Naive thymus-derived CD4-positive, alpha-beta T cell (primary cell): ENCODE measurements around the gene NTRK3. TPM values are rescaled to one million over a fixed set of nuclear protein-coding genes. Genes with fewer than 3 reads are reported as not detected.

ENCODE experiments used
- ATAC-seq: fragments of 150-1000 bp; cut with Tn5 transposase; 2 replicates; pipeline ENCODE4 v1.10.0; 2021; ENCODE audit warnings: mild to moderate bottlenecking, moderate library complexity
- CTCF ChIA-PET: fragments of 350-600 bp; sonication (Branson Sonifier 250); formaldehyde crosslinking; loops from one replicate; lab custom pipeline; 2021; ENCODE audit warnings: antibody characterized with exemption; lab: Charles Lee
- POLR2A ChIA-PET: fragments of 350-600 bp; sonication (Branson Sonifier 250); formaldehyde crosslinking; loops from one replicate; lab custom pipeline; 2021; ENCODE audit warnings: antibody characterized with exemption, inconsistent platforms; lab: Charles Lee
- DNase-seq, 9 donors: peaks; one replicate each; pipeline versions ENCODE4 v3.0.0 to v3.0.0-alpha.2; 2020 to 2022; ENCODE audit warnings: mixed read lengths in 1 of 9
- H3K27ac ChIP-seq: one replicate; pipeline ENCODE4 v1.7.0; 2013; ENCODE audit warnings: mild to moderate bottlenecking, low read depth, low read length, moderate library complexity
- H3K27me3 ChIP-seq, 2 donors: one replicate each; pipeline ENCODE4 v1.7.0; 2013; ENCODE audit warnings: low read length in 2 of 2, mild to moderate bottlenecking in 2 of 2, moderate library complexity in 2 of 2; ENCODE audit not compliant: control insufficient read depth in 2 of 2, insufficient read depth in 2 of 2
- H3K36me3 ChIP-seq, 3 experiments: 1 replicate in 2 of 3; 2 replicates in 1 of 3; pipeline ENCODE4 v1.7.0; 2013; ENCODE audit warnings: low read length in 3 of 3, mild to moderate bottlenecking in 3 of 3, moderate library complexity in 1 of 3; ENCODE audit not compliant: insufficient read depth in 3 of 3, control insufficient read depth in 2 of 3
- H3K4me1 ChIP-seq, 2 donors: one replicate each; pipeline ENCODE4 v1.7.0; 2013; ENCODE audit warnings: low read length in 2 of 2, mild to moderate bottlenecking in 2 of 2, moderate library complexity in 1 of 2; ENCODE audit not compliant: control insufficient read depth in 2 of 2, insufficient read depth in 2 of 2
- H3K4me3 ChIP-seq: 2 replicates; pipeline ENCODE4 v1.7.0; 2013; ENCODE audit warnings: mild to moderate bottlenecking, low read length
- H3K9me3 ChIP-seq, 3 experiments: 1 replicate in 2 of 3; 2 replicates in 1 of 3; pipeline ENCODE4 v1.7.0; 2013; ENCODE audit warnings: low read length in 3 of 3; ENCODE audit not compliant: control insufficient read depth in 2 of 3
- H3K27ac Mint-ChIP-seq, 9 donors: one replicate each; pipeline ENCODE4 v1.8.0; 2020 to 2022; ENCODE audit warnings: mixed read lengths in 9 of 9, mild to moderate bottlenecking in 8 of 9, moderate library complexity in 5 of 9, inconsistent platforms in 2 of 9
- H3K27me3 Mint-ChIP-seq, 5 donors: one replicate each; pipeline ENCODE4 v1.8.0; 2021 to 2022; ENCODE audit warnings: mixed read lengths in 5 of 5, mild to moderate bottlenecking in 1 of 5
- H3K36me3 Mint-ChIP-seq, 5 donors: one replicate each; pipeline ENCODE4 v1.8.0; 2020 to 2022; ENCODE audit warnings: mixed read lengths in 5 of 5, mild to moderate bottlenecking in 3 of 5, inconsistent platforms in 1 of 5
- H3K4me1 Mint-ChIP-seq, 7 donors: one replicate each; pipeline ENCODE4 v1.8.0; 2020 to 2022; ENCODE audit warnings: mixed read lengths in 7 of 7, mild to moderate bottlenecking in 3 of 7, inconsistent platforms in 1 of 7
- H3K4me3 Mint-ChIP-seq, 10 donors: one replicate each; pipeline ENCODE4 v1.8.0; 2020 to 2022; ENCODE audit warnings: mild to moderate bottlenecking in 10 of 10, mixed read lengths in 10 of 10, moderate library complexity in 6 of 10, inconsistent platforms in 2 of 10
- H3K9me3 Mint-ChIP-seq, 11 donors: one replicate each; pipeline ENCODE4 v1.8.0; 2020 to 2022; ENCODE audit warnings: mixed read lengths in 11 of 11, mild to moderate bottlenecking in 4 of 11, inconsistent platforms in 1 of 11, moderate library complexity in 1 of 11
- intact Hi-C, 2 donors: fragments of 100-400 bp; cut with micrococcal nuclease; formaldehyde crosslinking; loops; one replicate each; pipeline ENCODE4 v1.15.1; 2023
- polyA plus RNA-seq, 2 donors: library from polyadenylated mRNA; unstranded; fragments of 300-500 nt; fragmentation: Illumina TruSeq; gene quantifications; one replicate each; pipeline ENCODE4 v1.2.3, GENCODE V29; 2021
- total RNA-seq, 6 experiments: library from RNA in 5 of 6; stranded (reverse) in 5 of 6; gene quantifications; 1 replicate in 5 of 6; 2 replicates in 1 of 6; pipeline ENCODE4 v1.2.3 and lab custom pipeline; 2021 to 2026

NTRK3 gene
- total and polyA plus RNA-seq, 7 experiments from 2014 or later: 0.05 to 0.78 TPM; not detected in 5

GRCh38 chr15:88185584-88185983 lies 71.0 kb downstream of the NTRK3 start:
- Histone ChIP-seq H3K27ac (no peak overlapping the region), H3K4me1 (no peaks in the 10 kb centered on the region), H3K9me3 (no peaks in the 10 kb centered on the region), H3K4me3 (no peak overlapping the region), H3K27me3 (no peaks in the 10 kb centered on the region), H3K36me3 (no peaks in the 10 kb centered on the region)
- DNase-seq (no peak), ATAC-seq (no peak)
- peaks cover 0 to 2% (median 0%) of the 10 kb centered on the region in 11 donors for H3K9me3 Mint-ChIP-seq
- intact Hi-C loops: no loop called here
- ChIA-PET CTCF (interaction anchor here (0.6 kb wide), 1 partner anchor 34 kb away, joined by 3 read pairs; no protein-coding TSS in a partner anchor), POLR2A (no interaction called here)
- peaks cover 0 to 16% (median 5%) of the 10 kb centered on the region in 5 donors for H3K27me3 Mint-ChIP-seq
- no peak overlapping the region for H3K27ac Mint-ChIP-seq
- no peaks in the 10 kb centered on the region for H3K4me1 Mint-ChIP-seq
- H3K36me3 Mint-ChIP-seq: no peaks in the 10 kb centered on the region
- H3K4me3 Mint-ChIP-seq: no peak overlapping the region

GRCh38 chr15:88181613-88182012 lies 74.9 kb downstream of the NTRK3 start:
- CTCF ChIA-PET: no interaction called here
- intact Hi-C loops: no loop called here

GRCh38 chr15:88179562-88179961 lies 77.0 kb downstream of the NTRK3 start:
- ChIA-PET CTCF (no interaction called here), POLR2A (no interaction called here)
- no peak for DNase-seq
- Mint-ChIP-seq H3K9me3 (peaks cover 0 to 1% (median 0%) of the 10 kb centered on the region in 11 donors), H3K4me1 (no peaks in the 10 kb centered on the region), H3K36me3 (no peaks in the 10 kb centered on the region), H3K4me3 (no peak overlapping the region), H3K27me3 (peaks cover 0 to 12% (median 5%) of the 10 kb centered on the region in 5 donors), H3K27ac (no peak overlapping the region)
- ATAC-seq: no peak
- Histone ChIP-seq H3K9me3 (no peaks in the 10 kb centered on the region), H3K27ac (no peak overlapping the region), H3K4me3 (no peak overlapping the region), H3K27me3 (no peaks in the 10 kb centered on the region), H3K36me3 (no peaks in the 10 kb centered on the region), H3K4me1 (no peaks in the 10 kb centered on the region)
- intact Hi-C loops: no loop called here

More at GRCh38 chr15:88181613-88182012, 74.9 kb downstream of the NTRK3 start:
- no peaks in the 10 kb centered on the region for H3K4me1 ChIP-seq
- ATAC-seq (no peak), DNase-seq (no peak)
- no peaks in the 10 kb centered on the region for H3K36me3 ChIP-seq
- POLR2A ChIA-PET: no interaction called here
- H3K4me3 ChIP-seq: no peak overlapping the region
- no peaks in the 10 kb centered on the region for H3K27me3 ChIP-seq
- no peaks in the 10 kb centered on the region for H3K4me1 Mint-ChIP-seq
- H3K9me3 ChIP-seq: no peaks in the 10 kb centered on the region
- H3K36me3 Mint-ChIP-seq: no peaks in the 10 kb centered on the region
- H3K27ac Mint-ChIP-seq: no peak overlapping the region
- H3K9me3 Mint-ChIP-seq: peaks cover 0 to 1% (median 0%) of the 10 kb centered on the region in 11 donors
- no peak overlapping the region for H3K27ac ChIP-seq
- no peak overlapping the region for H3K4me3 Mint-ChIP-seq
- H3K27me3 Mint-ChIP-seq: peaks cover 0 to 16% (median 5%) of the 10 kb centered on the region in 5 donors

- H3K27ac Mint-ChIP-seq: no peak overlapping the region
- intact Hi-C loops: no loop called here
- POLR2A ChIA-PET: no interaction called here
Measured at GRCh38 chr15:88178631-88179030, 77.9 kb downstream of the NTRK3 start.

GRCh38 chr15:88177451-88177850 lies 79.1 kb downstream of the NTRK3 start:
- POLR2A ChIA-PET: no interaction called here
- Mint-ChIP-seq H3K9me3 (peaks cover 0 to 1% (median 0%) of the 10 kb centered on the region in 11 donors), H3K27me3 (peaks cover 0 to 4% (median 0%) of the 10 kb centered on the region in 5 donors), H3K27ac (no peak overlapping the region), H3K4me1 (no peaks in the 10 kb centered on the region), H3K4me3 (no peak overlapping the region), H3K36me3 (no peaks in the 10 kb centered on the region)
- intact Hi-C loops: no loop called here
- no peaks in the 10 kb centered on the region for H3K27me3 ChIP-seq
- no peak for ATAC-seq
- CTCF ChIA-PET: no interaction called here
- no peak overlapping the region for H3K4me3 ChIP-seq
- H3K4me1 ChIP-seq: no peaks in the 10 kb centered on the region
- H3K36me3 ChIP-seq: no peaks in the 10 kb centered on the region
- DNase-seq: no peak
- H3K9me3 ChIP-seq: no peaks in the 10 kb centered on the region
- no peak overlapping the region for H3K27ac ChIP-seq

More at GRCh38 chr15:88178631-88179030, 77.9 kb downstream of the NTRK3 start:
- ATAC-seq (no peak), DNase-seq (no peak)
- H3K36me3 Mint-ChIP-seq: no peaks in the 10 kb centered on the region
- no peaks in the 10 kb centered on the region for H3K4me1 Mint-ChIP-seq
- H3K9me3 Mint-ChIP-seq: peaks cover 0 to 1% (median 0%) of the 10 kb centered on the region in 11 donors
- CTCF ChIA-PET: no interaction called here
- Histone ChIP-seq H3K4me3 (no peak overlapping the region), H3K27ac (no peak overlapping the region), H3K9me3 (no peaks in the 10 kb centered on the region), H3K27me3 (no peaks in the 10 kb centered on the region), H3K4me1 (no peaks in the 10 kb centered on the region), H3K36me3 (no peaks in the 10 kb centered on the region)
- H3K4me3 Mint-ChIP-seq: no peak overlapping the region
- peaks cover 0 to 12% (median 0%) of the 10 kb centered on the region in 5 donors for H3K27me3 Mint-ChIP-seq

- Mint-ChIP-seq H3K4me3 (no peak overlapping the region), H3K27ac (no peak overlapping the region), H3K4me1 (no peaks in the 10 kb centered on the region), H3K9me3 (peaks cover 0 to 1% (median 0%) of the 10 kb centered on the region in 11 donors), H3K36me3 (no peaks in the 10 kb centered on the region), H3K27me3 (peaks cover 0 to 5% (median 4%) of the 10 kb centered on the region in 5 donors)
- no peaks in the 10 kb centered on the region for H3K27me3 ChIP-seq
- no peaks in the 10 kb centered on the region for H3K4me1 ChIP-seq
- no peak overlapping the region for H3K27ac ChIP-seq
- ChIA-PET CTCF (no interaction called here), POLR2A (no interaction called here)
- no peak for DNase-seq
- intact Hi-C loops: no loop called here
- H3K4me3 ChIP-seq: no peak overlapping the region
- H3K9me3 ChIP-seq: no peaks in the 10 kb centered on the region
- no peak for ATAC-seq
- no peaks in the 10 kb centered on the region for H3K36me3 ChIP-seq
Measured at GRCh38 chr15:88174571-88174970, 82.0 kb downstream of the NTRK3 start.
